GM12873 (cell line): ENCODE results near the gene MEMO1.

ENCODE experiments used
- TF ChIP-seq, protein P1 (sequence below): IDR thresholded peaks from 2 replicates; pipeline ENCODE4 v1.5.1; 2012; ENCODE audit warnings: low read depth, mild to moderate bottlenecking, moderate library complexity, low read length, control low read depth; ENCODE audit not compliant: insufficient read depth; ENCODE audit errors: missing control alignments

MEMO1 gene

DNA sequence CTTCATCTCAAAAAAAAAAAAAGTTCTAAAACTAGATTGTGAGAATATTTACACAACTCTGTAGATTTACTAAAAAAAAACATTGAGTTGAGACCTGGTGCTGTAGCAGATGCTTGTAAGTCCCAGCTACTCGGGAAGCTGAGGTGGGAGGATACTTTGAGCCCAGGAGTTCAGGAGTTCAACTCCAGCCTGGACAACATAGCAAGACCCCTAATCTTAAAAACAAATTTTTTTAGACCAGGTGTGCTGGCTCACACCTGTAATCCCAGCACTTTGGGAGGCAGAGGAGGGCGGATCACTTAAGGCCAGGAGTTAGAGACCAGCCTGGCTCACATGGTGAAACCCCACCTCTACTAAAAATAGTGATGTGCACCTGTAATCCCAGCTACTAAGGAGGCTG is 108.9 kb downstream of the MEMO1 start:
- TF ChIP-seq, protein P1, sequence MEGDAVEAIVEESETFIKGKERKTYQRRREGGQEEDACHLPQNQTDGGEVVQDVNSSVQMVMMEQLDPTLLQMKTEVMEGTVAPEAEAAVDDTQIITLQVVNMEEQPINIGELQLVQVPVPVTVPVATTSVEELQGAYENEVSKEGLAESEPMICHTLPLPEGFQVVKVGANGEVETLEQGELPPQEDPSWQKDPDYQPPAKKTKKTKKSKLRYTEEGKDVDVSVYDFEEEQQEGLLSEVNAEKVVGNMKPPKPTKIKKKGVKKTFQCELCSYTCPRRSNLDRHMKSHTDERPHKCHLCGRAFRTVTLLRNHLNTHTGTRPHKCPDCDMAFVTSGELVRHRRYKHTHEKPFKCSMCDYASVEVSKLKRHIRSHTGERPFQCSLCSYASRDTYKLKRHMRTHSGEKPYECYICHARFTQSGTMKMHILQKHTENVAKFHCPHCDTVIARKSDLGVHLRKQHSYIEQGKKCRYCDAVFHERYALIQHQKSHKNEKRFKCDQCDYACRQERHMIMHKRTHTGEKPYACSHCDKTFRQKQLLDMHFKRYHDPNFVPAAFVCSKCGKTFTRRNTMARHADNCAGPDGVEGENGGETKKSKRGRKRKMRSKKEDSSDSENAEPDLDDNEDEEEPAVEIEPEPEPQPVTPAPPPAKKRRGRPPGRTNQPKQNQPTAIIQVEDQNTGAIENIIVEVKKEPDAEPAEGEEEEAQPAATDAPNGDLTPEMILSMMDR = no peak

DNA sequence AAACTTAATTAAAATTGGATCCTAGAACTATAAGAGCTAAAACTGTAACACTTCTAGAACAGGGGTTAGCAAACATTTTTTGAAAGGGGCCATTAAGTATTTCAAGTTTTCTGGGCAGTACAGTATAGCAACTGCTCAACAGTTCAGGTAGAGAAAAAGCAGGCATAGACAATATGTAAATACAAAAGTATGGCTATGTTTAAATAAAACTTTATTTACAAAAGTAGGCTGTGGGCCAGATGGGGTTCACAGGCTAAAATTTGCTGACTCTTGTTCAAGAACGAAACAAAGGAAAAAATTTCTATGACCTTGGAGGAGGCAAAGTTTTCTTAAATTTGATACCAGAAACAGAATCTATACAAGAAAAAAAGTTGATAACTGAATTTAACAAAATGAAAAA is 114.5 kb downstream of the MEMO1 start:
- TF ChIP-seq, protein P1 = no peak

DNA sequence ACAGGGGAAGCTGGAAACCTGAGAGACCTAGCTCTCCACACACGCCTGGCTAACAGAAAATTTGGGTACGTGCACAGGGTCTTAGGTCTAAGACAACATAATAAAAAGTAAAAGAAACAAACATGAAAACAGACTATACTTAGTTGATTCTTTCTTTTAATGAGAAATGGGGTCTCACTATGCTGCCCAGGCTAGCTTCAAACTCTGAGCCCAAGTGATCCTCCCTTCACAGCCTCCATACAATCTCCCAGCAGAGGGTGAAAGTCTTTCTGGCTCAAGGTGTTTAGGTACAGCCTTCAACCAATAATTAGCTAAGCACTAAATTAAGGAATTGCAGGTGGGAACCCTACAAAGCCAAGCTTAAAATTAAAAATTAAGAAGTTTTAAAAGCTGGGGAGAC is 116.2 kb downstream of the MEMO1 start:
- TF ChIP-seq, protein P1 = no peak

DNA sequence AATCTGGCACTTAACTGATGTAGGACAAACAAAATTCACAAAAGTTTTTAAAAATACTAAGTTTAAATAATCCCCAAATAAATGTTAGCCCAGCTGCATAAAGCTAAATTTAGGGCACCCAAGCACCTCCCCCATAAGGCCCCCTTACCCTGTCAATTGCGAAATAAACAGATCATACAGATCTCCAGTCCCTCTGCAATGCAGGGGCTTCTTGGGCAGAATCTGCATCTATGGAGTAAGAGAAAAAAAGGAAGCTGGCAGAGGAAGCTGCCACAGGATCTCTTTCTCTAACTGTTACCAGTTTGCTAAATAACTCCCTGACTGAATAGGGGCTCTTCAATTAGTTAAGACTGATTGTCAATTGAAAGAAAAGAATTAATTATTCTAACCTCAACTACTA is 117.7 kb downstream of the MEMO1 start:
- TF ChIP-seq, protein P1 = no peak

DNA sequence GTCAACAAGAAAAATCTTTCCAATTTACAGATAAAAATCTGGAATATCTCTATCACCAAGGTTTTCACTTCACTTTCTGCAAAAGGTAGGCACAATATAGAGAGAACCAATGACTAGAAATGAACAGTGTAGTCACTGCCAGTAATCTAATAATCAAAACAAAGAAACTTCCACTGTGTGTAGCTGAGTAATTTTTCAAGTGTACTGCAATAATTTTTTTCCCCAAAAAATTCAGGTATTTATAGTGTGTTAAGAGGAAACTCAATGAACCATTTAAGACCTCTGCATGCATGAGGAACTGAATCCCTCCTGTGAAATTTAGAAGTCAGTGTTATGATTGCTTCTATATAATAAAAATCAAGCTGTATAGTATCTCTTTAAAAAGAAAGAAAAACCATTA is 121.8 kb downstream of the MEMO1 start:
- TF ChIP-seq, protein P1 = no peak

DNA sequence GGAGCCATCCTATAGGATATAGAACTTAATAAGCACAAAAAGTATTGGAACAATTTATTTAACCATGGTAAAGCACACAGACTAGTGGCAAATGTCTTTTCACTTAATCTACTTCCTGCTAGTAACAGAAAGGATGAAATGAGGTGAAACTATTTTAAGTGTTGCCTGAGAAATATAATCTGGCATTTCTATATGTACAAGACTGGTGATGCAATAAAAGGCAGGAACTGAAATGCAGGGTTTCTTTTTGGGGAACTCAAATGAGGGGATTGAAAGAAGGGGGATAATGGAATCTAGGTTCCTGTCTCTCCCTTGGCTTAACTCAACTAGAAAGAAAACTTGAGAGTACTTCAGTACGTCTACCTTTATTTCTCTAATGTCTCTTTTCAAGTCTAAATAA is 122.3 kb downstream of the MEMO1 start:
- TF ChIP-seq, protein P1 = no peak

DNA sequence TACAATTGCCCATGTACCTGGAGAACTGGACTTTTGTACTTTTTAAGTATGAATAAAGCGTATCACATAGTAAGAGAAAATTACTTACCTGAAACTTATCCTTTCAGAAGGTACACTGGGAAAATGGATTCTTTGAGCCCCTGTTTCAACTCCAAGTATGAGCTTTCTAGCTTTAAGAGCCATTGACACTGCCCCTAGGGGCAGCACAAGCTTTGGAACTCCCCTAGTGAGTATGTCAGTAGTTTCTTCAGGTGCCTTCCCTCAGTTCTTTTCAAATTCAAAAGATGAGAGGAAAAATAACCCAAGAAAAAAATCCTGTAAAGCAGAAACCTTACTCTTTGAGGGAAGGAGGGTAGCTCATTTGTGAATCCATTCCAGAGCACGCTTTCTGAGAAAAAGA is 124.1 kb downstream of the MEMO1 start:
- TF ChIP-seq, protein P1 = peak; percentile 59
